Measurements from ENCODE around the gene SEPTIN14. TPM values are rescaled to one million over a fixed set of nuclear protein-coding genes. Genes with fewer than 3 reads are reported as not detected.
"Not testable (repeated sequence)": the region's sequence is repeated elsewhere in the genome, so short reads cannot be mapped to it uniquely, and the experiment has no call there.

Gene SEPTIN14
- total RNA-seq, 2 experiments from 2014 or later = not detected

GRCh38 chr7:55818686-55819085 is 43.9 kb downstream of the SEPTIN14 start:
- no peak overlapping the region for H3K27ac ChIP-seq (ENCODE audit: low read depth, low read length, poor library complexity, severe bottlenecking)
- H3K79me2 ChIP-seq (ENCODE audit: insufficient read depth, low read depth, low read length) = no peaks in the 10 kb centered on the region
- no TSS peak for BruUV-seq (replicated peaks)
- CTCF ChIA-PET (ENCODE audit: unreplicated experiment) = no interaction called here
- H3K9me3 ChIP-seq (ENCODE audit: low read length) = no peaks in the 10 kb centered on the region
- intact Hi-C loops (cut with micrococcal nuclease; ENCODE audit: unreplicated experiment) = no loop called here
- no peak for DNase-seq (ENCODE audit: low spot score)
- POLR2A ChIA-PET = no interaction called here
- no peak overlapping the region for H3K4me2 ChIP-seq (ENCODE audit: low read length)
- no peak overlapping the region for H3K4me3 ChIP-seq (ENCODE audit: low read depth, low read length, poor library complexity, severe bottlenecking)
- no peaks in the 10 kb centered on the region for H3K9me2 ChIP-seq (ENCODE audit: insufficient read depth, low read length)
- H4K20me1 ChIP-seq (ENCODE audit: insufficient read depth, low read length) = no peaks in the 10 kb centered on the region
- TF ChIP-seq EZH2phosphoT487 (IDR thresholded peaks at IDR 0.05; ENCODE audit: borderline replicate concordance, low read depth, low read length) (no peak), CTCF (conservative IDR thresholded peaks at IDR 0.05; ENCODE audit: low read length) (no peak)
- H3K36me3 ChIP-seq (ENCODE audit: insufficient read depth, low read length) = no peaks in the 10 kb centered on the region
- H3K4me1 ChIP-seq (ENCODE audit: insufficient read depth, low read length, poor library complexity, severe bottlenecking) = no peaks in the 10 kb centered on the region
- no peak overlapping the region for H2AFZ ChIP-seq (ENCODE audit: low read length)

GRCh38 chr7:55797260-55797659 is 65.3 kb downstream of the SEPTIN14 start:
- H2AFZ ChIP-seq (ENCODE audit: low read length); H3K4me1 ChIP-seq (ENCODE audit: insufficient read depth, low read length, poor library complexity, severe bottlenecking); H3K4me2 ChIP-seq (ENCODE audit: low read length); H3K4me3 ChIP-seq (ENCODE audit: low read depth, low read length, poor library complexity, severe bottlenecking); H3K79me2 ChIP-seq (ENCODE audit: insufficient read depth, low read depth, low read length); H3K9me2 ChIP-seq (ENCODE audit: insufficient read depth, low read length); BruUV-seq (replicated peaks); DNase-seq (ENCODE audit: low spot score); H3K27ac ChIP-seq (ENCODE audit: low read depth, low read length, poor library complexity, severe bottlenecking); intact Hi-C loops (cut with micrococcal nuclease; ENCODE audit: unreplicated experiment); CTCF ChIA-PET (ENCODE audit: unreplicated experiment); H3K9me3 ChIP-seq (ENCODE audit: low read length); POLR2A ChIA-PET; H4K20me1 ChIP-seq (ENCODE audit: insufficient read depth, low read length); H3K36me3 ChIP-seq (ENCODE audit: insufficient read depth, low read length): not testable (repeated sequence)

- H3K79me2 ChIP-seq (ENCODE audit: insufficient read depth, low read depth, low read length) = no peaks in the 10 kb centered on the region
- H3K4me3 ChIP-seq (ENCODE audit: low read depth, low read length, poor library complexity, severe bottlenecking) = no peak overlapping the region
- no peaks in the 10 kb centered on the region for H3K9me2 ChIP-seq (ENCODE audit: insufficient read depth, low read length)
- CTCF ChIA-PET (ENCODE audit: unreplicated experiment) = no interaction called here
- H2AFZ ChIP-seq (ENCODE audit: low read length) = no peak overlapping the region
- H3K4me1 ChIP-seq (ENCODE audit: insufficient read depth, low read length, poor library complexity, severe bottlenecking) = no peaks in the 10 kb centered on the region
- TF ChIP-seq CTCF (conservative IDR thresholded peaks at IDR 0.05; ENCODE audit: low read length) = no peak
- TF ChIP-seq EZH2phosphoT487 (IDR thresholded peaks at IDR 0.05; ENCODE audit: borderline replicate concordance, low read depth, low read length) = no peak
- H4K20me1 ChIP-seq (ENCODE audit: insufficient read depth, low read length) = no peaks in the 10 kb centered on the region
- intact Hi-C loops (cut with micrococcal nuclease; ENCODE audit: unreplicated experiment) = no loop called here
- no peaks in the 10 kb centered on the region for H3K36me3 ChIP-seq (ENCODE audit: insufficient read depth, low read length)
- no peaks in the 10 kb centered on the region for H3K9me3 ChIP-seq (ENCODE audit: low read length)
- POLR2A ChIA-PET = interaction anchor here (0.7 to 1.1 kb wide), 3 partner anchors 12 to 62 kb away, joined by 3 to 5 read pairs (median 3); no protein-coding TSS in a partner anchor
- H3K27ac ChIP-seq (ENCODE audit: low read depth, low read length, poor library complexity, severe bottlenecking) = no peak overlapping the region
- no peak overlapping the region for H3K4me2 ChIP-seq (ENCODE audit: low read length)
- BruUV-seq (replicated peaks) = no TSS peak
- DNase-seq (ENCODE audit: low spot score) = no peak
Measured at GRCh38 chr7:55794527-55794926, 68.0 kb downstream of the SEPTIN14 start.
